ENCODE data around the gene TLR7. TPM values are rescaled to one million over a fixed set of nuclear protein-coding genes. Genes with fewer than 3 reads are reported as not detected.

Gene TLR7
- total RNA-seq, 3 donors from 2014 or later (not counting 1 experiment from before 2014, with no cell fraction given): 0.14 to 0.73 (median 0.55) TPM

DNA sequence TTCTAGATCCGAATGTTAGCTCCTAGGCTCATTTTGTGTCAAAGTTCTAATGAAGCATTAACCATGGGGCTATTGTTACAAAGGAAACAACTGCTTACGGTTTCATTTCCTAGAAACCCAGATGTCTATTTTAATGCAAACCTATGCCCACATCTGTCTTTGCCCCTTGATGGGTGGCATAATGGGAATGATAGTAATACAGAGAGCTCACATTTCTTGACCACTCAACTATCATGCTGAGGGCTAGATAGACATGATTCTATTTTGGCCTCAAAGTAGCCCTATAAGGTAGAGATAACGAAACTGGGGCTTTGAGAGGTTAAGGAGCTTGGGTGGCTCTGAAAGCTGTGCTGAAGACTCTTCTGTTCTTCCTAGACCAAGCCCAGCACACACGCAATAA, 1.9 kb downstream of the TLR7 start:
- intact Hi-C loops (cut with micrococcal nuclease): no loop called here
- DNase-seq: no peak
- Mint-ChIP-seq H3K36me3 (no peaks in the 10 kb centered on the region), H3K27me3 (ENCODE audit: low read depth in 2 of 2) (peaks cover 3 to 17% of the 10 kb centered on the region in 2 donors), H3K4me3 (no peak overlapping the region), H3K27ac (no peak overlapping the region), H3K4me1 (no peaks in the 10 kb centered on the region), H3K9me3 (no peaks in the 10 kb centered on the region)
- peak overlapping the region; percentile 3 for H3K27ac ChIP-seq (ENCODE audit: low read length)
- no peak overlapping the region for H3K4me3 ChIP-seq (ENCODE audit: low read length)
- H3K36me3 ChIP-seq (ENCODE audit: control insufficient read depth, insufficient read depth, low read length): no peaks in the 10 kb centered on the region
- 33% methylated on average over 1 of the region's 4 CpGs for WGBS (ENCODE audit: insufficient coverage)
- no peaks in the 10 kb centered on the region for H3K4me1 ChIP-seq (ENCODE audit: control insufficient read depth, insufficient read depth, low read length)
- no peaks in the 10 kb centered on the region for H3K9me3 ChIP-seq (ENCODE audit: control insufficient read depth, insufficient read depth, low read length)
- TF ChIP-seq CTCF (IDR thresholded peaks at IDR 0.05): no peak
- no peaks in the 10 kb centered on the region for H3K27me3 ChIP-seq (ENCODE audit: control insufficient read depth, insufficient read depth, low read length)
- no peak for ATAC-seq

DNA sequence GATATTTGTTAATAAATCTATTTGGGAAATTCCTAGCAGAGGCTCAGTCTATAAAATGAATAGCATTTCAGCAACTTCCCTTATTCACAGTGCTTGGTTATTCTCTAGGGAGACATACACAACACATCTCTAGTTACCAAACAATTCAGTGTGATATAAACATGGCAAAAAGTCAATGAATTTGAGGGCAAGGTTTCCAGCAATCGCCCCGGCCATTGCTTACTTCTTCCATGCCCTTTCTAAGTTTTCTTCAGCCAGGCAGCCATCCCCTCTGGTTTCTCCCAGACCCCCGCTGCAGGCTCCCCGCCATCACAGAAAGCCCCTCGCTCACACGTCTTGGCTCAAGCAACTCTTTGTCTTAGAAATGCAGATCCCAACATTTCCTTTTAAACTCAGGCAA, 4.4 kb downstream of the TLR7 start:
- intact Hi-C loops (cut with micrococcal nuclease): no loop called here
- Histone ChIP-seq H3K4me3 (ENCODE audit: low read length) (no peak overlapping the region), H3K27me3 (ENCODE audit: control insufficient read depth, insufficient read depth, low read length) (no peaks in the 10 kb centered on the region), H3K4me1 (ENCODE audit: control insufficient read depth, insufficient read depth, low read length) (no peaks in the 10 kb centered on the region), H3K36me3 (ENCODE audit: control insufficient read depth, insufficient read depth, low read length) (no peaks in the 10 kb centered on the region), H3K27ac (ENCODE audit: low read length) (no peak overlapping the region), H3K9me3 (ENCODE audit: control insufficient read depth, insufficient read depth, low read length) (no peaks in the 10 kb centered on the region)
- DNase-seq (no peak), ATAC-seq (no peak)
- no peaks in the 10 kb centered on the region for H3K36me3 Mint-ChIP-seq
- no peaks in the 10 kb centered on the region for H3K9me3 Mint-ChIP-seq
- H3K4me3 Mint-ChIP-seq: no peak overlapping the region
- H3K27me3 Mint-ChIP-seq (ENCODE audit: low read depth in 2 of 2): peaks cover 3 to 17% of the 10 kb centered on the region in 2 donors
- TF ChIP-seq CTCF (IDR thresholded peaks at IDR 0.05): no peak
- WGBS (ENCODE audit: insufficient coverage): 92% methylated on average over 6 of the region's 6 CpGs
- no peaks in the 10 kb centered on the region for H3K4me1 Mint-ChIP-seq
- H3K27ac Mint-ChIP-seq: no peak overlapping the region

DNA sequence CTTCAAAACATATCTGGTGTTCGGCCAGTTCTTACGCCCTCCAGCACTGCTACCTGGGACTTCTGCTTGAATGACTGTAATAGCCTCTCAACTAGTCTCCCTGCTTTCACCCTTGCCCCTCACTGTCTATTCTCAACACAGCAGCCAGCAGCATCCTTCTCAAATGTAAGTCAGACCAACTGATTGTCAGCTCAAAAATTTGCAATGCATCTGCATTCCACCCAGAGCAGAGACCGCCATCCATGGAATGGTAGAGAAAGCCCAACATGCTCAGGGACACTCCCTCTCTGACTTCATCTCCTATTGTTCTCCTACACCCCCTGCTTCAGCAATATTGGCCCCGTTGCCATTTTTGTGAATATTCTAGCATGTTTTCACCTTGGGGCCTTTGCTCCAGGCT, 5.9 kb downstream of the TLR7 start:
- Mint-ChIP-seq H3K27ac (no peak overlapping the region), H3K27me3 (ENCODE audit: low read depth in 2 of 2) (peaks cover 5 to 11% of the 10 kb centered on the region in 2 donors), H3K36me3 (no peaks in the 10 kb centered on the region), H3K4me1 (no peaks in the 10 kb centered on the region), H3K4me3 (no peak overlapping the region), H3K9me3 (no peaks in the 10 kb centered on the region)
- no peak for TF ChIP-seq CTCF (IDR thresholded peaks at IDR 0.05)
- Histone ChIP-seq H3K4me3 (ENCODE audit: low read length) (no peak overlapping the region), H3K27ac (ENCODE audit: low read length) (no peak overlapping the region), H3K36me3 (ENCODE audit: control insufficient read depth, insufficient read depth, low read length) (no peaks in the 10 kb centered on the region), H3K27me3 (ENCODE audit: control insufficient read depth, insufficient read depth, low read length) (no peaks in the 10 kb centered on the region), H3K4me1 (ENCODE audit: control insufficient read depth, insufficient read depth, low read length) (no peaks in the 10 kb centered on the region), H3K9me3 (ENCODE audit: control insufficient read depth, insufficient read depth, low read length) (no peaks in the 10 kb centered on the region)
- ATAC-seq (no peak), DNase-seq (no peak)
- intact Hi-C loops (cut with micrococcal nuclease): no loop called here
- WGBS (ENCODE audit: insufficient coverage): 97% methylated on average over 4 of the region's 4 CpGs

DNA sequence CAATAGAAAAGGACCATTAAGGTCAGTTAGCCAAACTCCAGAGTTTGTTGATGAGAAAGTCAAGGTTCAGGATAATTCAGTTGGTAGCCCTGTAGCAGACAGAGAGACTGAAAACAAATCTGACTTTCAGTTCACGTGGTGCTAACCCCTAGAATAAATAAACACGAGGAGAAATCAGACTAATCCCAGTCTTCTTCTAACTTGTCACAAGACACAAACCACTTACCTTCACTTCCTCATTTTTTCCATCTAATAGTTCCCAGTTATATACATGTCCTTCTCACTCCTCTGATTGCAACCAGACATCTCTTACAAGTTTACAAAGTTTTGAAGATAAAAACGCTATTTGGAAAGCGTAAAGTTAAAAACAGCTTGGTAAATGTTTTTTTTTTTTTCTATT, 7.7 kb downstream of the TLR7 start:
- no peaks in the 10 kb centered on the region for H3K9me3 ChIP-seq (ENCODE audit: control insufficient read depth, insufficient read depth, low read length)

More for the DNA sequence above, 7.7 kb downstream of the TLR7 start:
- no peak for TF ChIP-seq CTCF (IDR thresholded peaks at IDR 0.05)
- H3K36me3 Mint-ChIP-seq: no peaks in the 10 kb centered on the region
- no peaks in the 10 kb centered on the region for H3K9me3 Mint-ChIP-seq
- H3K4me3 ChIP-seq (ENCODE audit: low read length): no peak overlapping the region
- H3K4me1 ChIP-seq (ENCODE audit: control insufficient read depth, insufficient read depth, low read length): no peaks in the 10 kb centered on the region
- H3K27me3 Mint-ChIP-seq (ENCODE audit: low read depth in 2 of 2): peaks cover 5 to 6% of the 10 kb centered on the region in 2 donors
- H3K4me1 Mint-ChIP-seq: no peaks in the 10 kb centered on the region
- no peaks in the 10 kb centered on the region for H3K36me3 ChIP-seq (ENCODE audit: control insufficient read depth, insufficient read depth, low read length)
- H3K27me3 ChIP-seq (ENCODE audit: control insufficient read depth, insufficient read depth, low read length): no peaks in the 10 kb centered on the region
- ATAC-seq (no peak), DNase-seq (no peak)
- no peak overlapping the region for H3K4me3 Mint-ChIP-seq
- H3K27ac Mint-ChIP-seq: no peak overlapping the region
- 4% methylated on average over 2 of the region's 4 CpGs for WGBS (ENCODE audit: insufficient coverage)
- intact Hi-C loops (cut with micrococcal nuclease): no loop called here
- H3K27ac ChIP-seq (ENCODE audit: low read length): no peak overlapping the region

Data from natural killer cell (primary cell).